ENCODE measurements around the gene FAM161B.

GRCh38 chr14:73909681-73910080 is 40.2 kb downstream of the FAM161B start:
- TF ChIP-seq USF2 (IDR thresholded peaks at IDR 0.05; ENCODE audit: low read length) (no peak), RAD21 (IDR thresholded peaks at IDR 0.05 in 1 of 2, conservative IDR thresholded peaks at IDR 0.05 in 1 of 2; ENCODE audit: low read depth in 2 of 2, low read length in 2 of 2) (no peak), CTCF (IDR thresholded peaks at IDR 0.05; ENCODE audit: control extremely low read depth in 1 of 3, insufficient read depth in 1 of 3, low read depth in 1 of 3, low read length in 3 of 3) (no peak)
